ENCODE measurements around the gene EGFL7.

EGFL7 gene

DNA sequence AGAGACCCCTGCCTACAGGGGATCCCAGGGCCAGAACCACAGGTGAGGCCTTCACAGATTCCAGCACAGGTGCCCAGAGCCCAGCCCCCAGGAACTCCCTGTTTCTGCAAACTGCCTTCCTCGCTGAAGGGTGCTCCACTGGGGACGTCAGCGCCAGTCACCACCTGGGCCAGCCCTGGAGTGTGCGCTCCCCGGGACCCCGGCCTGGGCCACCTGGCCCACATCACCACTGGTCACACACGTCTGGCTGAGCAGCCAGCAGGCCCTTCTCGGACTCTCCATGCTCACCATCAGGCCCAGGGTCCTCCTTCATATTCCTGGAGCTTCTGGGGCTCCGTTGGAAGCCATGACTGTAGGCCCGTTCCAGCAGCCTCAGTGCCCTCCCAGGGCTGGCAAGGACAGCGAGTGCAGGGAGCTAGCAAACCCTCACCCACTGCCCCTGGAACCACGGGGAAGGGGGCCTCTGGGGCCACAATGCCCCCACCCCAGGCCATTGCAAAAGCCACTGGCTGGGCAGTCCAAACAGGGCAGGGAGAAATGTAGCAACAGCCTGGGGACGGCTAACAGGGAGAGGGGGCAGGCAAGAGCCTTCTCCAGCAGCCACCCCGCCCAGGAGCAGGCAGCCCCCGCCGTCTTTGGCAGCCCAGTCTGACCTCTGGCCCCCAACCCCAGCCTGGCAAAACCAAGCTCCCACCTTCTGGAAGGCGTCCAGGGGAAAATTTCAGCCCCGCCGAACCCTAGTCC is 23.2 kb downstream of the EGFL7 start:
- Histone ChIP-seq H3K27me3 (replicated peaks; ENCODE audit: control insufficient read depth, insufficient read depth, low read length) (no peaks in the 10 kb centered on the region), H3K4me3 (replicated peaks; ENCODE audit: low read depth, low read length) (peak overlapping the region; percentile 68), H3K36me3 (ENCODE audit: control insufficient read depth, insufficient read depth, low read length) (no peaks in the 10 kb centered on the region)
- no peak for DNase-seq (ENCODE audit: extremely low read depth, insufficient read length)
- TF ChIP-seq, protein P1, sequence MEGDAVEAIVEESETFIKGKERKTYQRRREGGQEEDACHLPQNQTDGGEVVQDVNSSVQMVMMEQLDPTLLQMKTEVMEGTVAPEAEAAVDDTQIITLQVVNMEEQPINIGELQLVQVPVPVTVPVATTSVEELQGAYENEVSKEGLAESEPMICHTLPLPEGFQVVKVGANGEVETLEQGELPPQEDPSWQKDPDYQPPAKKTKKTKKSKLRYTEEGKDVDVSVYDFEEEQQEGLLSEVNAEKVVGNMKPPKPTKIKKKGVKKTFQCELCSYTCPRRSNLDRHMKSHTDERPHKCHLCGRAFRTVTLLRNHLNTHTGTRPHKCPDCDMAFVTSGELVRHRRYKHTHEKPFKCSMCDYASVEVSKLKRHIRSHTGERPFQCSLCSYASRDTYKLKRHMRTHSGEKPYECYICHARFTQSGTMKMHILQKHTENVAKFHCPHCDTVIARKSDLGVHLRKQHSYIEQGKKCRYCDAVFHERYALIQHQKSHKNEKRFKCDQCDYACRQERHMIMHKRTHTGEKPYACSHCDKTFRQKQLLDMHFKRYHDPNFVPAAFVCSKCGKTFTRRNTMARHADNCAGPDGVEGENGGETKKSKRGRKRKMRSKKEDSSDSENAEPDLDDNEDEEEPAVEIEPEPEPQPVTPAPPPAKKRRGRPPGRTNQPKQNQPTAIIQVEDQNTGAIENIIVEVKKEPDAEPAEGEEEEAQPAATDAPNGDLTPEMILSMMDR (IDR thresholded peaks at IDR 0.05; ENCODE audit: insufficient read depth, low read length, poor library complexity, severe bottlenecking), result no peak

DNA sequence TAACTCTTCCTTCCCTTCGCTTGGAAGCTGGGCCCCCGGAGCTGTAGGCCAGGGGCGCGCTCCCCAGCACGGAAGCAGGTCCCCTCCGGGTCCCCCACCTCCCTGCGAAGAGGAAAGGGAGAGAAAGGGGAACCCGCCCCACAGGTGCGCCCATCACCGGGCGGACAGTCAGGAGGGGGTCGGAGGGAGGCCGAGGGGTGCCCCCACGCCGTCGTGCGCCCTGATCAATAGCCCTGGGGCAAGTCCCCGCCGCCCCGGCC is 23.7 kb downstream of the EGFL7 start:
- Histone ChIP-seq H3K36me3 (ENCODE audit: control insufficient read depth, insufficient read depth, low read length) (no peaks in the 10 kb centered on the region), H3K27me3 (replicated peaks; ENCODE audit: control insufficient read depth, insufficient read depth, low read length) (no peaks in the 10 kb centered on the region), H3K4me3 (replicated peaks; ENCODE audit: low read depth, low read length) (peak overlapping the region; percentile 68)
- TF ChIP-seq, protein P1 (IDR thresholded peaks at IDR 0.05; ENCODE audit: insufficient read depth, low read length, poor library complexity, severe bottlenecking), result no peak
- no peak for DNase-seq (ENCODE audit: extremely low read depth, insufficient read length)

DNA sequence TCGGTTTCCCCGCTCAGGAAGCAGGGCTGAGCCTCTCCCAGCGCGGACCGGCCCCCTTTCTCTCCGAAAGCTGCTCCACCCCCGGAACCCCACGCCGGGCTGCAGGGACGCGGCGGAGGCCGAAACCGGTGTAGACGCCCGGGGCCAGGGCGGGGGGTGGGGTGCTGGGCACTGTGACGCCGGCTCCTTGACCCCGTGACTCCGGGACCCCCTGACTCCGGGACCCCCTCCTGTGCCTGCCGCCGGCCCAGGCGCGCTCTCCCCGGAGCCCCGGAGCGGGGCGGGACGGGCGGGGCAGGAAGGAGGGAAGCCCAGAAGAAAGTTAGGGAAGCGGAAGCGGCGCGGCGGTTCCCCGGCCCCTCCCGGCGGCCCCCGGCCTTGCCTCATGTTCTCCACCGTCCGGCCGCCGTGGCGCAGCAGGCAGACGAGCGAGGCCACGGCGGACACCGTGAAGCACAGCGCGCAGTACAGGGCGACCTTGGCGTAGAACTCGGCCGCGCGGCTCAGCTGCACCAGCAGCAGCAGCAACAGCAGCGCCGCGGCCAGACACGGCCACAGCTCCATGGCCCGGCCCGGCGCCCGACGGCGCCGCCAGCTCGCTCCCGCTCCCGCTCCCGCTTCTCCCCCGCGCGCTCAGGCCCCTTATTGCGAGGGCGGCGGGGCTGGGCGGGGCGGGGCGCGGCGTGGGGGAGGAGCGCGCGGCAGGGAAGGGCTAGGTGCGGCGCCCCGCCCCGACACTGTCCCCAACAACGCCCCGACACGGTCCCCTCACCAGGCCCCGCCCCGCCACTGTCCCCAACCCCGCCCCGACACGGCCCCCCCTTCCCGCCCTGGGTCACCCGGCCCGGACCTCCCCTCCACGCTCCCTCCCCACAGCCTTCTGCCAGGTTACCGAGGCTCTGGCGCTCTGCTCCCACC is 24.3 kb downstream of the EGFL7 start, which contains the start of gene AGPAT2:
Gene AGPAT2, minus strand, starts transcription at position 664 of the 918 bp plus-strand sequence. Its CDS starts 100 bp downstream, at position 564.
- TF ChIP-seq, protein P1 (IDR thresholded peaks at IDR 0.05; ENCODE audit: insufficient read depth, low read length, poor library complexity, severe bottlenecking), result no peak
- H3K27me3 ChIP-seq (replicated peaks; ENCODE audit: control insufficient read depth, insufficient read depth, low read length), result no peaks in the 10 kb centered on the region

DNA sequence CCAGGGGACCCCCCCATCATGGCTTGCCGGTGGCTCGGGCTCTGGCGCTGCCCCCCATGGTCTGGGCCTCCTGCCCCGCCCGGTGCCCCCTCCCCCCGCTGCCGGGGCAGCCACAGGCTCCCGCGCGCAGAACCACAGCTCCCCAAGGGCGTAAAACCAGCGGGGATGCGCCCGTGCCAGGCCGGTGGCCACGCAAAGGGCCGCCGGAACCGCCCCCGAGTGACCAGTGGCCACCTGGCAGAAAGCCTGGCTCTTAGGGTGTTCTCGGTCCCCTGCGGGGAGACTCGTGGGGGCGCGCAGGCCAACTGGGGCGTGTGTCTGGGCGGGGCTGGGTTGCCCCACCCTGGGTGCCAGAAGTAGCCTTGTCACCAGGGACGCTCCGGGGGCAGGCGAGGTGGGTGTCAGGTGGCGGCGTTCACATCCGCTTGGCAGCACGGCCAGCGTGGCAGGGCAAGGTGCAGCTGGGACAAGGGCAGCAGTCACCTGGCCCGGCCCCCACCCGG is 25.1 kb downstream of the EGFL7 start:
- peak; percentile 68 for DNase-seq (ENCODE audit: extremely low read depth, insufficient read length)
- TF ChIP-seq, protein P1 (IDR thresholded peaks at IDR 0.05; ENCODE audit: insufficient read depth, low read length, poor library complexity, severe bottlenecking), result no peak
- Histone ChIP-seq H3K27me3 (replicated peaks; ENCODE audit: control insufficient read depth, insufficient read depth, low read length) (no peaks in the 10 kb centered on the region; the same call in 1 of the 2 replicates), H3K4me3 (replicated peaks; ENCODE audit: low read depth, low read length) (peak overlapping the region; percentile 52), H3K36me3 (ENCODE audit: control insufficient read depth, insufficient read depth, low read length) (no peaks in the 10 kb centered on the region)

More for the DNA sequence above, 24.3 kb downstream of the EGFL7 start, which contains the start of gene AGPAT2:
- H3K4me3 ChIP-seq (replicated peaks; ENCODE audit: low read depth, low read length), result peak within 1 kb of the TSS; percentile 68
- H3K36me3 ChIP-seq (ENCODE audit: control insufficient read depth, insufficient read depth, low read length), result no peaks in the 10 kb centered on the region
- peak; percentile 74 for DNase-seq (ENCODE audit: extremely low read depth, insufficient read length)

DNA sequence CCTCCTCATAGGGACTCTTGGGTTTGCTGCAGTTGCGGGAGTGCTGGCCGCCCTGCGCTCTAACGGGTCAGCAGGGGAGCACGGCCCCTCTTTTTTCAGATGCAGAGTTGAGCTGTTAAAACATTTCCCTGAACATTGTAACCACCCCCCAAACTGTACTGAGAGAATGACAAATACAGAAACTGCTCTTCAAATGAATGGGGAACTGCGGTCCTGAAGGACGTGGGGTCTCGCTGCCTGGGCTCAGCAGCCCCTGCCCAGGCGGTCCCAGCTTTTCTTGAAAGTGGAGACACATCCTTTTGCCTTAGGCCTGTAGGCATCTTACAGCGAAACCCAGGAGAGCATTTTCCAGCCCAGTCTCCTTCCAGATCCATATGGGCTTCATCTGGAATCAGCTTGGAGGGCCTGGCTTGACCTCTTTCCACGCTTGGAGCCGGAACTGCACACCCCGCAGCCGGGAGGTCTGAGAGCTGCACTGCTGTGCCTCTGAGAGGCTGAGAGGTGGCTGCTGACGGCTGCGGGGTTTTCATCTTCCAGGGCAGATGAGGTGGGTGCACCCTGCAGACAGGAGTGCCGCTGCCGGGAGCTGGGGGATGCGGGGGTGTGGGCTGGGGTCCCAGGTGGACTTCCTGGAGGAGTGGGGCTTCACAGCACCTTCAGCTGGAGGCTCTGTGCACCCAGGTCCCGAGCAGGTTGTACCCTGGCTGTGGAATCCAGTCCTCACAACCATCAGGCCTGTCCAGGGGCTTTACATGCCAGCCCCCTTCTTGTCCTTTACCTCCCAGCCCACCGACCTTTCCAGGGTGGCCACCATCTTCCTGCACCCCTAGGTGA is 25.8 kb downstream of the EGFL7 start:
- no peak for DNase-seq (ENCODE audit: extremely low read depth, insufficient read length)
- no peak overlapping the region for H3K4me3 ChIP-seq (replicated peaks; ENCODE audit: low read depth, low read length)
- TF ChIP-seq, protein P1 (IDR thresholded peaks at IDR 0.05; ENCODE audit: insufficient read depth, low read length, poor library complexity, severe bottlenecking), result no peak

More for the DNA sequence above, 25.8 kb downstream of the EGFL7 start:
- Histone ChIP-seq H3K36me3 (ENCODE audit: control insufficient read depth, insufficient read depth, low read length) (no peaks in the 10 kb centered on the region), H3K27me3 (replicated peaks; ENCODE audit: control insufficient read depth, insufficient read depth, low read length) (no peaks in the 10 kb centered on the region; the same call in 1 of the 2 replicates)
